ENCODE data around the gene CAMK1D.
A peak's percentile ranks its signal among the peaks of the same experiment; 100 is the strongest.

CAMK1D gene

GRCh38 chr10:12349629-12350166 is 351 bp downstream of the CAMK1D start:
- POLR2A ChIA-PET = interaction anchor here (1.0 kb wide), 1 partner anchor 12 kb away, joined by 3 read pairs; no protein-coding TSS in a partner anchor
- no peak for DNase-seq (ENCODE audit: low read depth, low spot score)
- CTCF ChIA-PET = interaction anchor here (1.1 to 1.7 kb wide), 4 partner anchors 9 to 362 kb away, joined by 3 to 7 read pairs (median 6); no protein-coding TSS in a partner anchor
- H3K4me3 ChIP-seq (ENCODE audit: low read depth, low read length) = peak overlapping the region; percentile 83
- no peak for TF ChIP-seq CTCF (IDR thresholded peaks at IDR 0.05; ENCODE audit: insufficient read depth, low read length, missing control alignments)

DNA sequence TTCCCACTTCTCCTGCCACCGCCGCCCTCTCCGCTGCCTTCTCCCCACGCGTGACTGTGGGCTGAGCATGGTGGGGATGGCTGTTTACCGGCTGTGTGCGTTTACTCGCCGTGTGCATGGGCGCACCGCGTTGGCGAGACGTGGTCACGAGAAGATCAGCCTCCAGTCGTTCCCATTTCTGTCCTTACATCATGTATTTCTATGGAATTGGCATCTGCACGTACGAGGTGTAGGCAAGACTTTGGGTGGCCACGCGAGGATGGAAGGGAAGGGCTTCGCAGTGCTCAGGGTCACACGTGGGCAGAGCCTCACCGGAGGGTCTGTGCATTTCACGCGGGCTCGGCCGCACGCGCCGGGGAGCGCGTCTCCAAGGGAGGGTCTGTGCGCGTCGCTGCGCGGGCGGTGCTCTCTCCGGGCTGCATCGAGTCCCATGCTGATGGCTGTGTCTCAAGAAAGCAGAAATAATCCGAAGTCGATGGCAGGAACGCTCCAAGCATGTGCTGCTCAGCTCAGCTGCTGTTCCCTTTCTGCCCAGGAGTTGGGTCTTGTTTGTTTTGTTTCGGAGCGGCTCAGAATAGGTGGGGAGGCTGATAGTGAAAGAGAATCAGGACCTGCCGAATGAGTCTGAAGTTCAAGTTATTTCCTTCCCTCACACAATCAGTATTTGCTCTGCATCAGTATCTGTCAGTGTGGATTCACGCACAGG is 973 bp downstream of the CAMK1D start:
- DNase-seq (ENCODE audit: low read depth, low spot score) = no peak
- POLR2A ChIA-PET = no interaction called here
- CTCF ChIA-PET = interaction anchor here (0.9 to 2.3 kb wide), 7 partner anchors 8 to 361 kb away, joined by 3 to 8 read pairs (median 6); no protein-coding TSS in a partner anchor
- H3K4me3 ChIP-seq (ENCODE audit: low read depth, low read length) = peak overlapping the region; percentile 83
- no peak for TF ChIP-seq CTCF (IDR thresholded peaks at IDR 0.05; ENCODE audit: insufficient read depth, low read length, missing control alignments)

- DNase-seq (ENCODE audit: low read depth, low spot score) = no peak
- ChIA-PET POLR2A (no interaction called here), CTCF (interaction anchor here (0.9 to 2.3 kb wide), 4 partner anchors 8 to 359 kb away, joined by 3 to 8 read pairs (median 4); no protein-coding TSS in a partner anchor)
- peak overlapping the region; percentile 83 for H3K4me3 ChIP-seq (ENCODE audit: low read depth, low read length)
- TF ChIP-seq CTCF (IDR thresholded peaks at IDR 0.05; ENCODE audit: insufficient read depth, low read length, missing control alignments) = no peak
Observed at GRCh38 chr10:12350925-12351324, 1.6 kb downstream of the CAMK1D start.

- ChIA-PET CTCF (interaction anchor here (1.4 to 2.3 kb wide), 3 partner anchors 14 to 359 kb away, joined by 4 to 8 read pairs (median 6); no protein-coding TSS in a partner anchor), POLR2A (no interaction called here)
- no peak for DNase-seq (ENCODE audit: low read depth, low spot score)
- TF ChIP-seq CTCF (IDR thresholded peaks at IDR 0.05; ENCODE audit: insufficient read depth, low read length, missing control alignments) = no peak
- H3K4me3 ChIP-seq (ENCODE audit: low read depth, low read length) = no peak overlapping the region
Observed at GRCh38 chr10:12351447-12351846, 2.1 kb downstream of the CAMK1D start.

GRCh38 chr10:12351889-12352288 is 2.5 kb downstream of the CAMK1D start:
- ChIA-PET POLR2A (no interaction called here), CTCF (interaction anchor here (0.7 to 2.3 kb wide), 5 partner anchors 12 to 358 kb away, joined by 3 to 8 read pairs (median 4); no protein-coding TSS in a partner anchor)
- no peak for TF ChIP-seq CTCF (IDR thresholded peaks at IDR 0.05; ENCODE audit: insufficient read depth, low read length, missing control alignments)
- H3K4me3 ChIP-seq (ENCODE audit: low read depth, low read length) = no peak overlapping the region
- DNase-seq (ENCODE audit: low read depth, low spot score) = no peak
